H1 (cell line): ENCODE measurements around the gene PARK7.

Source experiments
- ASH2L ChIP-seq: fragments of 200-600, 300-600 bp; sonication (generic); IDR thresholded peaks from one replicate; pipeline ENCODE4 v1.7.1; 2017; ENCODE audit warnings: low read length
- EGR1 ChIP-seq: IDR thresholded peaks from 2 replicates; pipeline ENCODE4 v1.6.1; 2011; ENCODE audit warnings: low read depth, low read length, borderline replicate concordance
- GABPA ChIP-seq: IDR thresholded peaks from 2 replicates; pipeline ENCODE4 v1.6.1; 2011; ENCODE audit warnings: mild to moderate bottlenecking, low read length, moderate library complexity, borderline replicate concordance; ENCODE audit not compliant: insufficient read depth
- JUND ChIP-seq: IDR thresholded peaks from 2 replicates; pipeline ENCODE4 v1.6.1; 2011; ENCODE audit warnings: mild to moderate bottlenecking, improper control_type of control experiment, low read length
- KDM1A ChIP-seq: fragments of 200-600, 300-600 bp; sonication (generic); IDR thresholded peaks from 2 replicates; pipeline ENCODE4 v1.7.1; 2016; ENCODE audit warnings: mild to moderate bottlenecking, low read length, borderline replicate concordance
- SRF ChIP-seq: IDR thresholded peaks from 2 replicates; pipeline ENCODE4 v1.6.1; 2011; ENCODE audit warnings: mild to moderate bottlenecking, low read depth, low read length, moderate library complexity
- TEAD4 ChIP-seq: IDR thresholded peaks from 2 replicates; pipeline ENCODE4 v1.6.1; 2012; ENCODE audit warnings: low read depth, low read length, inconsistent platforms, mixed read lengths

GRCh38 chr1:8013399-8013798 lies 51.9 kb downstream of the PARK7 start:
- TF ChIP-seq JUND (no peak), EGR1 (no peak), KDM1A (no peak), ASH2L (no peak), GABPA (no peak), TEAD4 (no peak), SRF (no peak)
